Measurements from ENCODE around the gene SYTL3. TPM values are rescaled to one million over a fixed set of nuclear protein-coding genes. Genes with fewer than 3 reads are reported as not detected.

SYTL3 gene
- total RNA-seq, 4 donors from 2014 or later = 2.8 to 5.1 (median 3.4) TPM

- H3K27me3 ChIP-seq = no peaks in the 10 kb centered on the region
- H3K36me3 ChIP-seq = peaks cover 4% of the 10 kb centered on the region
- H3K4me3 ChIP-seq = no peak overlapping the region
- no peak for DNase-seq (ENCODE audit: low spot score in 2 of 2)
- H3K9me3 ChIP-seq = no peaks in the 10 kb centered on the region
- TF ChIP-seq CTCF (IDR thresholded peaks at IDR 0.05) (no peak), POLR2A (IDR thresholded peaks at IDR 0.05) (no peak), EP300 (IDR thresholded peaks at IDR 0.05) (no peak), POLR2AphosphoS5 (IDR thresholded peaks at IDR 0.05) (no peak)
- no peak overlapping the region for H3K27ac ChIP-seq
- 79% methylated on average over 8 of the region's 8 CpGs for WGBS
- H3K4me1 ChIP-seq = peaks cover 81% of the 10 kb centered on the region
Measured at GRCh38 chr6:158807515-158808441, 157.9 kb downstream of the SYTL3 start.

- no peak for DNase-seq (ENCODE audit: low spot score in 2 of 2)
- Histone ChIP-seq H3K36me3 (peaks cover 4% of the 10 kb centered on the region), H3K27me3 (no peaks in the 10 kb centered on the region), H3K27ac (no peak overlapping the region), H3K4me1 (peaks cover 82% of the 10 kb centered on the region), H3K9me3 (no peaks in the 10 kb centered on the region), H3K4me3 (no peak overlapping the region)
- 58% methylated on average over 6 of the region's 6 CpGs for WGBS
- TF ChIP-seq POLR2A (IDR thresholded peaks at IDR 0.05) (no peak), EP300 (IDR thresholded peaks at IDR 0.05) (no peak), CTCF (IDR thresholded peaks at IDR 0.05) (no peak), POLR2AphosphoS5 (IDR thresholded peaks at IDR 0.05) (no peak)
Measured at GRCh38 chr6:158808442-158808833, 158.6 kb downstream of the SYTL3 start.

GRCh38 chr6:158808941-158809678, 159.3 kb downstream of the SYTL3 start:
- Histone ChIP-seq H3K27ac (no peak overlapping the region), H3K36me3 (peaks cover 4% of the 10 kb centered on the region), H3K27me3 (no peaks in the 10 kb centered on the region), H3K9me3 (no peaks in the 10 kb centered on the region), H3K4me1 (peaks cover 82% of the 10 kb centered on the region), H3K4me3 (no peak overlapping the region)
- 59% methylated on average over 8 of the region's 8 CpGs for WGBS
- DNase-seq (ENCODE audit: low spot score in 2 of 2) = no peak
- TF ChIP-seq EP300 (IDR thresholded peaks at IDR 0.05) = no peak
- no peak for TF ChIP-seq CTCF (IDR thresholded peaks at IDR 0.05)

- TF ChIP-seq EP300 (IDR thresholded peaks at IDR 0.05) (no peak), POLR2AphosphoS5 (IDR thresholded peaks at IDR 0.05) (no peak), CTCF (IDR thresholded peaks at IDR 0.05) (no peak), POLR2A (IDR thresholded peaks at IDR 0.05) (no peak)
- 74% methylated on average over 9 of the region's 9 CpGs for WGBS
- Histone ChIP-seq H3K4me1 (peaks cover 90% of the 10 kb centered on the region), H3K4me3 (no peak overlapping the region), H3K9me3 (no peaks in the 10 kb centered on the region), H3K27me3 (no peaks in the 10 kb centered on the region), H3K27ac (no peak overlapping the region), H3K36me3 (peaks cover 4% of the 10 kb centered on the region)
- no peak for DNase-seq (ENCODE audit: low spot score in 2 of 2)
Measured at GRCh38 chr6:158810155-158811095, 160.6 kb downstream of the SYTL3 start.

All from suprapubic skin (tissue), 4 donors.